ENCODE data around the gene TJP2. TPM values are rescaled to one million over a fixed set of nuclear protein-coding genes. Genes with fewer than 3 reads are reported as not detected.
"Not testable (repeated sequence)": the region's sequence is repeated elsewhere in the genome, so short reads cannot be mapped to it uniquely, and the experiment has no call there.

TJP2 gene
- total and polyA plus RNA-seq, 4 experiments from 2014 or later = 2.4 to 10.3 (median 8.8) TPM

GRCh38 chr9:69297300-69297980 lies 123.4 kb downstream of the TJP2 start:
- H3K27me3 ChIP-seq (ENCODE audit: insufficient read depth, low read length) = no peaks in the 10 kb centered on the region
- Mint-ChIP-seq H3K36me3 (no peaks in the 10 kb centered on the region), H3K27me3 (peaks cover 0 to 3% of the 10 kb centered on the region in 2 donors), H3K4me3 (no peak overlapping the region), H3K4me1 (peaks cover 0 to 1% (median 0%) of the 10 kb centered on the region in 4 donors), H3K9me3 (peaks cover 0 to 2% (median 0%) of the 10 kb centered on the region in 8 donors), H3K27ac (no peak overlapping the region)
- H3K4me1 ChIP-seq (ENCODE audit: insufficient read depth, low read length) = no peaks in the 10 kb centered on the region
- ChIA-PET CTCF (ENCODE audit: partially characterized antibody) (no interaction called here), POLR2A (ENCODE audit: partially characterized antibody) (no interaction called here)
- H3K4me3 ChIP-seq (ENCODE audit: low read length in 2 of 2) = no peak overlapping the region
- no peaks in the 10 kb centered on the region for H3K36me3 ChIP-seq (ENCODE audit: insufficient read depth, low read length)
- intact Hi-C loops (cut with micrococcal nuclease) = no loop called here
- H3K9me3 ChIP-seq (ENCODE audit: control insufficient read depth in 1 of 2, low read length in 2 of 2) = no peaks in the 10 kb centered on the region
- H3K27ac ChIP-seq (ENCODE audit: low read depth, low read length) = no peak overlapping the region
- DNase-seq = no peak

DNA sequence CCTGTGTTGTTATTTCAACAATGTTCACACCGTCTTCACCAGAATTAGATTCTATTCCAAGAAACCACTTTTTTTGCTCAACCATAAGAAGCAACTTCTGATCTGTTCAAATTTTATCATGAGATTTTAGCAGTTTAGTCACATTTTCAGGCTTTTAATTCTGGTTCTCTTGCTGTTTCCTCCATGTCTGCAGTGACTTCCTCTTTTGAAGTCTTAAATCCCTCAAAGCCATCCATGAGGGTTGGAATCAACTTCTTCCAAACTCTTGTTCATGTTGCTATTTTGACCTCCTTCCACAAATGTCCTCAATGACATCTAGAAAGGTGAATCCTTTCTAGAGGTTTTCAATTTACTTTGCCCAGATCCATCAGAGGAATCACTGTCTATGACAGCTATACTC lies 125.2 kb downstream of the TJP2 start:
- Mint-ChIP-seq H3K27me3 (peaks cover 0 to 5% of the 10 kb centered on the region in 2 donors), H3K9me3 (peaks cover 0 to 2% (median 0%) of the 10 kb centered on the region in 8 donors), H3K36me3 (no peaks in the 10 kb centered on the region), H3K4me3 (no peak overlapping the region), H3K27ac (no peak overlapping the region), H3K4me1 (peaks cover 0 to 1% (median 0%) of the 10 kb centered on the region in 4 donors)
- H3K27ac ChIP-seq (ENCODE audit: low read depth, low read length) = no peak overlapping the region
- CTCF ChIA-PET (ENCODE audit: partially characterized antibody) = no interaction called here
- no peak for DNase-seq
- H3K27me3 ChIP-seq (ENCODE audit: insufficient read depth, low read length) = no peaks in the 10 kb centered on the region
- H3K9me3 ChIP-seq (ENCODE audit: control insufficient read depth in 1 of 2, low read length in 2 of 2) = no peaks in the 10 kb centered on the region
- H3K36me3 ChIP-seq (ENCODE audit: insufficient read depth, low read length) = no peaks in the 10 kb centered on the region
- POLR2A ChIA-PET (ENCODE audit: partially characterized antibody) = no interaction called here
- H3K4me1 ChIP-seq (ENCODE audit: insufficient read depth, low read length) = no peaks in the 10 kb centered on the region
- H3K4me3 ChIP-seq (ENCODE audit: low read length in 2 of 2) = no peak overlapping the region
- intact Hi-C loops (cut with micrococcal nuclease) = no loop called here

DNA sequence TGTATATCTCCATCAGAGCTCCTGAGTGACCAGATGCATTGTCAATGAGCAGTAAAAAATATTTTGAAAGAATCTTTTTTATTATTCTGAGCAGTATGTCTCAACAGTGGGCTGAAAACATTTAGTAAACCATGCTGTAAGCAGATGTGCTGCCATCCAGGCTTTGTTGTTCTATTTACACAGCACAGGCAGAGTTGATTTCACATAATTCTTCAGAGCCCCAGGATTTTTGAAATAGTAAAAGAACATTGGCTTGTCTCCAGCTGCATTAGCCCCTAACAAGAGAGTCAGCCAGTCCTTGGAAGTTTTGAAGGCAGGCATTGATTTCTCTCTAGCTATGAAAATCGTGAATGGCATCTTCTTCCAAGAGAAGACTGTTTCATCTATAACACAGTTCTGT lies 125.7 kb downstream of the TJP2 start:
- Histone ChIP-seq H3K9me3 (ENCODE audit: control insufficient read depth in 1 of 2, low read length in 2 of 2) (no peaks in the 10 kb centered on the region), H3K4me1 (ENCODE audit: insufficient read depth, low read length) (no peaks in the 10 kb centered on the region), H3K4me3 (ENCODE audit: low read length in 2 of 2) (no peak overlapping the region), H3K27ac (ENCODE audit: low read depth, low read length) (no peak overlapping the region), H3K27me3 (ENCODE audit: insufficient read depth, low read length) (no peaks in the 10 kb centered on the region), H3K36me3 (ENCODE audit: insufficient read depth, low read length) (no peaks in the 10 kb centered on the region)
- no peak for DNase-seq
- Mint-ChIP-seq H3K4me3 (no peak overlapping the region), H3K36me3 (no peaks in the 10 kb centered on the region), H3K9me3 (peaks cover 0 to 2% (median 0%) of the 10 kb centered on the region in 8 donors), H3K27me3 (peaks cover 2 to 6% of the 10 kb centered on the region in 2 donors), H3K27ac (no peak overlapping the region), H3K4me1 (peaks cover 0 to 1% (median 0%) of the 10 kb centered on the region in 4 donors)
- CTCF ChIA-PET (ENCODE audit: partially characterized antibody) = no interaction called here
- intact Hi-C loops (cut with micrococcal nuclease) = no loop called here
- POLR2A ChIA-PET (ENCODE audit: partially characterized antibody) = no interaction called here

GRCh38 chr9:69303331-69303730 lies 129.3 kb downstream of the TJP2 start:
- no peak overlapping the region for H3K27ac ChIP-seq (ENCODE audit: low read depth, low read length)
- Mint-ChIP-seq H3K4me1 (peaks cover 0 to 1% (median 0%) of the 10 kb centered on the region in 4 donors), H3K36me3 (no peaks in the 10 kb centered on the region), H3K27me3 (peaks cover 4 to 7% of the 10 kb centered on the region in 2 donors), H3K9me3 (peaks cover 0 to 2% (median 0%) of the 10 kb centered on the region in 8 donors), H3K27ac (no peak overlapping the region), H3K4me3 (peak overlapping the region in 1 of 8 donors; percentile 7)
- H3K4me3 ChIP-seq (ENCODE audit: low read length in 2 of 2) = no peak overlapping the region
- intact Hi-C loops (cut with micrococcal nuclease) = no loop called here
- no peak for DNase-seq
- no peaks in the 10 kb centered on the region for H3K27me3 ChIP-seq (ENCODE audit: insufficient read depth, low read length)
- H3K9me3 ChIP-seq (ENCODE audit: control insufficient read depth in 1 of 2, low read length in 2 of 2) = no peaks in the 10 kb centered on the region
- POLR2A ChIA-PET (ENCODE audit: partially characterized antibody) = no interaction called here
- CTCF ChIA-PET (ENCODE audit: partially characterized antibody) = no interaction called here
- no peaks in the 10 kb centered on the region for H3K4me1 ChIP-seq (ENCODE audit: insufficient read depth, low read length)
- H3K36me3 ChIP-seq (ENCODE audit: insufficient read depth, low read length) = no peaks in the 10 kb centered on the region

GRCh38 chr9:69306895-69307445 lies 132.9 kb downstream of the TJP2 start:
- H3K27me3 ChIP-seq (ENCODE audit: insufficient read depth, low read length); H3K9me3 ChIP-seq (ENCODE audit: control insufficient read depth in 1 of 2, low read length in 2 of 2); DNase-seq; H3K4me1 Mint-ChIP-seq; H3K4me3 Mint-ChIP-seq; H3K9me3 Mint-ChIP-seq; H3K4me3 ChIP-seq (ENCODE audit: low read length in 2 of 2); intact Hi-C loops (cut with micrococcal nuclease); H3K36me3 Mint-ChIP-seq; H3K27ac Mint-ChIP-seq; POLR2A ChIA-PET (ENCODE audit: partially characterized antibody); H3K27ac ChIP-seq (ENCODE audit: low read depth, low read length); H3K36me3 ChIP-seq (ENCODE audit: insufficient read depth, low read length); H3K4me1 ChIP-seq (ENCODE audit: insufficient read depth, low read length); H3K27me3 Mint-ChIP-seq; CTCF ChIA-PET (ENCODE audit: partially characterized antibody): not testable (repeated sequence)

DNA sequence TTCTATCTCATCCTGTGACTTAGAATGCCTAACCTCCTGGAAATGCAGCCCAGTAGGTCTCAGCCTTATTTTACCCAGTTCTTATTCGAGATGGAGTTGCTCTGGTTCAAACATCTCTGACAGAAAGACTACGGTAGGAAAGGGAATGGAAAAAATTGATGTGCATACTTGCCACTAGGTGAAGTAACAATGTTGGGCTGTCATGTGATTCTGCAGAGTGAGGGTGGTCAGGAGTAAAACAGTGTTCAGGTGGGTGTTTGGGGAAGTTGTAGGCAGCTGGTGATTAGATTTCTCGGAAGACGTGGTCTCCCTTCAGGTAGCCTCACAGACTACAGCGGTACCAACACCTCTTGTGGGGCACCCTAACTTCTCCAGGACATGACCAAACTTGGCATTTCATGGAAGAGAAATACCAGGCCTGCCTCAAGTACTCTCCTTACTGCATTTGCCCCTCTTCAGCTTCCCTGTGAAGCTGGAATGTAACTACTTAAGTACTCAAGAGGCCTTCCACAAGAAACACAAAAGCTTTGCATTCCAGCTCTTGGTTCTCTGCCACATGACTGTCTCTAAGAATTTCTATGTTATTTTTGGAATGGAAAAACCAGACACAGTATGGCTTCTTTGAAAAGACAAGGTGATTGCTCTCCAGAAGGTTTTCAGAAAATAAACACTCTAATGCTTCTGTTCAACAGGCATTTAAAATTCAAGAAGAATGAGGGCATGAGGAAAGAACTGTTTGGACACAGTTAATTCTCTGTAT lies 133.5 kb downstream of the TJP2 start:
- CTCF ChIA-PET (ENCODE audit: partially characterized antibody) = no interaction called here
- intact Hi-C loops (cut with micrococcal nuclease) = no loop called here

GRCh38 chr9:69308206-69308931 lies 134.3 kb downstream of the TJP2 start:
- no peaks in the 10 kb centered on the region for H3K36me3 ChIP-seq (ENCODE audit: insufficient read depth, low read length)
- H3K4me3 ChIP-seq (ENCODE audit: low read length in 2 of 2) = no peak overlapping the region
- H3K9me3 ChIP-seq (ENCODE audit: control insufficient read depth in 1 of 2, low read length in 2 of 2) = no peaks in the 10 kb centered on the region
- no peaks in the 10 kb centered on the region for H3K36me3 Mint-ChIP-seq
- H3K4me3 Mint-ChIP-seq = no peak overlapping the region
- no peak overlapping the region for H3K27ac ChIP-seq (ENCODE audit: low read depth, low read length)
- CTCF ChIA-PET (ENCODE audit: partially characterized antibody) = no interaction called here
- peaks cover 0 to 16% (median 11%) of the 10 kb centered on the region in 8 donors for H3K9me3 Mint-ChIP-seq
- POLR2A ChIA-PET (ENCODE audit: partially characterized antibody) = no interaction called here
- no peaks in the 10 kb centered on the region for H3K27me3 ChIP-seq (ENCODE audit: insufficient read depth, low read length)
- H3K27ac Mint-ChIP-seq = no peak overlapping the region
- H3K4me1 ChIP-seq (ENCODE audit: insufficient read depth, low read length) = no peaks in the 10 kb centered on the region
- no peaks in the 10 kb centered on the region for H3K4me1 Mint-ChIP-seq
- DNase-seq = no peak
- intact Hi-C loops (cut with micrococcal nuclease) = no loop called here
- H3K27me3 Mint-ChIP-seq = peaks cover 5 to 7% of the 10 kb centered on the region in 2 donors

More for the DNA sequence above, 133.5 kb downstream of the TJP2 start:
- H3K27ac ChIP-seq (ENCODE audit: low read depth, low read length) = no peak overlapping the region
- DNase-seq = no peak
- no peaks in the 10 kb centered on the region for H3K9me3 ChIP-seq (ENCODE audit: control insufficient read depth in 1 of 2, low read length in 2 of 2)
- Mint-ChIP-seq H3K9me3 (peaks cover 0 to 12% (median 8%) of the 10 kb centered on the region in 8 donors), H3K27ac (no peak overlapping the region), H3K27me3 (peaks cover 5 to 7% of the 10 kb centered on the region in 2 donors), H3K4me3 (no peak overlapping the region), H3K36me3 (no peaks in the 10 kb centered on the region), H3K4me1 (no peaks in the 10 kb centered on the region)
- H3K27me3 ChIP-seq (ENCODE audit: insufficient read depth, low read length) = no peaks in the 10 kb centered on the region
- H3K4me3 ChIP-seq (ENCODE audit: low read length in 2 of 2) = no peak overlapping the region
- H3K4me1 ChIP-seq (ENCODE audit: insufficient read depth, low read length) = no peaks in the 10 kb centered on the region
- POLR2A ChIA-PET (ENCODE audit: partially characterized antibody) = no interaction called here
- no peaks in the 10 kb centered on the region for H3K36me3 ChIP-seq (ENCODE audit: insufficient read depth, low read length)

Measured in CD4-positive, alpha-beta memory T cell (primary cell).